Uterus (tissue), 2 donors: ENCODE measurements around the gene CORO1C.
"Not testable (repeated sequence)": the region's sequence is repeated elsewhere in the genome, so short reads cannot be mapped to it uniquely, and the experiment has no call there.

Experiments
- POLR2A ChIP-seq, 2 donors: fragments of 450-650 bp; IDR thresholded peaks; one replicate each; pipeline ENCODE4 v1.6.1; 2016; ENCODE audit warnings: antibody characterized with exemption in 2 of 2, mild to moderate bottlenecking in 1 of 2, moderate library complexity in 1 of 2
- TF ChIP-seq, protein P1 (sequence below), 4 experiments: fragments of 200-600 bp in 2 of 4; fragments of 450-650 bp in 2 of 4; sonication (generic) in 2 of 4; IDR thresholded peaks; one replicate each; pipeline ENCODE4 v1.5.1; 2016 to 2019; ENCODE audit warnings: antibody characterized with exemption in 4 of 4, mild to moderate bottlenecking in 2 of 4, moderate library complexity in 1 of 4

DNA sequence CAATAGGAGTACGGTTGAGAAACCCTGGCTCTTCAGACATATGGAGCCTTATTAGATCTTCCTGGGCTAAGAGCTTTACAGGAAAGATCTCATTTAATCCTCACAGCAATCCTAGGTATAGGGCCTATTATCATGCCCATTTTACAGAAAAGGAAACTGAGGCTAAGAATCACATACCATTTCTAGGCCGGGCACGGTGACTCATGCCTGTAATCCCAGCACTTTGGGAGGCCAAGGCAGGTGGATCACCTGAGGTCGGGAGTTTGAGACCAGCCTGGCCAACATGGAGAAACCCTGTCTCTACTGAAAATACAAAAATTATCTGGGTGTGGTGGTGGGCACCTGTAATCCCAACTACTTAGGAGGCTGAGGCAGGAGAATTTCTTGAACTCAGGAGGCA is 19.7 kb upstream of the CORO1C start:
- TF ChIP-seq, protein P1, sequence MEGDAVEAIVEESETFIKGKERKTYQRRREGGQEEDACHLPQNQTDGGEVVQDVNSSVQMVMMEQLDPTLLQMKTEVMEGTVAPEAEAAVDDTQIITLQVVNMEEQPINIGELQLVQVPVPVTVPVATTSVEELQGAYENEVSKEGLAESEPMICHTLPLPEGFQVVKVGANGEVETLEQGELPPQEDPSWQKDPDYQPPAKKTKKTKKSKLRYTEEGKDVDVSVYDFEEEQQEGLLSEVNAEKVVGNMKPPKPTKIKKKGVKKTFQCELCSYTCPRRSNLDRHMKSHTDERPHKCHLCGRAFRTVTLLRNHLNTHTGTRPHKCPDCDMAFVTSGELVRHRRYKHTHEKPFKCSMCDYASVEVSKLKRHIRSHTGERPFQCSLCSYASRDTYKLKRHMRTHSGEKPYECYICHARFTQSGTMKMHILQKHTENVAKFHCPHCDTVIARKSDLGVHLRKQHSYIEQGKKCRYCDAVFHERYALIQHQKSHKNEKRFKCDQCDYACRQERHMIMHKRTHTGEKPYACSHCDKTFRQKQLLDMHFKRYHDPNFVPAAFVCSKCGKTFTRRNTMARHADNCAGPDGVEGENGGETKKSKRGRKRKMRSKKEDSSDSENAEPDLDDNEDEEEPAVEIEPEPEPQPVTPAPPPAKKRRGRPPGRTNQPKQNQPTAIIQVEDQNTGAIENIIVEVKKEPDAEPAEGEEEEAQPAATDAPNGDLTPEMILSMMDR (IDR thresholded peaks at IDR 0.05) = not testable (repeated sequence)
- not testable (repeated sequence) for TF ChIP-seq POLR2A (IDR thresholded peaks at IDR 0.05)
